Loucy (cell line): ENCODE data around the gene USP6.
"Not testable (repeated sequence)": the region's sequence is repeated elsewhere in the genome, so short reads cannot be mapped to it uniquely, and the experiment has no call there.

Experiments
- H2AFZ ChIP-seq: fragments of 200-600 bp; sonication (generic); 2 replicates; pipeline ENCODE4 v1.6.0; 2016; ENCODE audit warnings: antibody characterized with exemption, mild to moderate bottlenecking, low read length, moderate library complexity
- H3F3A ChIP-seq: fragments of 200-600 bp; 2 replicates; pipeline ENCODE4 v1.6.0; 2016; ENCODE audit warnings: antibody characterized with exemption, low read depth, mild to moderate bottlenecking
- H3K27me3 ChIP-seq: fragments of 200-600 bp; sonication (generic); 2 replicates; pipeline ENCODE4 v1.6.1; 2014; ENCODE audit warnings: low read length, mild to moderate bottlenecking; ENCODE audit not compliant: insufficient read depth, poor library complexity, severe bottlenecking
- H3K36me3 ChIP-seq: fragments of 200-600 bp; sonication (generic); 2 replicates; pipeline ENCODE4 v1.6.1; 2016; ENCODE audit warnings: low read length; ENCODE audit not compliant: insufficient read depth
- H3K4me1 ChIP-seq: fragments of 200-600 bp; sonication (generic); 2 replicates; pipeline ENCODE4 v1.5.1; 2014; ENCODE audit warnings: low read length, mild to moderate bottlenecking; ENCODE audit not compliant: insufficient read depth, poor library complexity, severe bottlenecking
- H3K4me2 ChIP-seq: fragments of 200-600 bp; sonication (generic); 2 replicates; pipeline ENCODE4 v1.6.0; 2014; ENCODE audit warnings: antibody characterized with exemption, low read length, low read depth, mild to moderate bottlenecking; ENCODE audit not compliant: poor library complexity, severe bottlenecking
- H3K4me3 ChIP-seq: fragments of 200-600 bp; sonication (generic); 2 replicates; pipeline ENCODE4 v1.5.1; 2014; ENCODE audit warnings: low read length, mild to moderate bottlenecking, mixed read lengths; ENCODE audit not compliant: poor library complexity, severe bottlenecking
- H3K79me2 ChIP-seq: fragments of 200-600 bp; sonication (generic); 2 replicates; pipeline ENCODE4 v1.6.1; 2014; ENCODE audit warnings: low read length; ENCODE audit not compliant: insufficient read depth
- H3K9ac ChIP-seq: fragments of 200-600 bp; sonication (generic); 2 replicates; pipeline ENCODE4 v1.6.0; 2014; ENCODE audit warnings: mild to moderate bottlenecking, low read depth, low read length, moderate library complexity; ENCODE audit not compliant: poor library complexity, severe bottlenecking
- H3K9me2 ChIP-seq: fragments of 200-600 bp; sonication (generic); replicated peaks from 2 replicates; pipeline ENCODE4 v1.6.1; 2016; ENCODE audit warnings: low read depth, low read length, mixed read lengths
- H3K9me3 ChIP-seq: fragments of 200-600 bp; sonication (generic); 2 replicates; pipeline ENCODE4 v1.6.1; 2014; ENCODE audit warnings: mild to moderate bottlenecking, antibody characterized with exemption, low read length, low read depth; ENCODE audit not compliant: insufficient read depth
- H4K20me1 ChIP-seq: fragments of 200-600 bp; sonication (generic); 2 replicates; pipeline ENCODE4 v1.6.0; 2014; ENCODE audit warnings: antibody characterized with exemption, low read length, mild to moderate bottlenecking; ENCODE audit not compliant: insufficient read depth, poor library complexity, severe bottlenecking
- EZH2phosphoT487 ChIP-seq: fragments of 200-600 bp; IDR thresholded peaks from 2 replicates; pipeline ENCODE4 v1.6.1; 2018; ENCODE audit warnings: antibody characterized with exemption, mild to moderate bottlenecking, moderate library complexity, borderline replicate concordance
- TF ChIP-seq, protein P1 (sequence below): fragments of 200-600 bp; sonication (generic); conservative IDR thresholded peaks from 2 replicates; pipeline ENCODE4 v1.5.1; 2014; ENCODE audit warnings: mild to moderate bottlenecking, antibody characterized with exemption, low read length

The USP6 gene

DNA sequence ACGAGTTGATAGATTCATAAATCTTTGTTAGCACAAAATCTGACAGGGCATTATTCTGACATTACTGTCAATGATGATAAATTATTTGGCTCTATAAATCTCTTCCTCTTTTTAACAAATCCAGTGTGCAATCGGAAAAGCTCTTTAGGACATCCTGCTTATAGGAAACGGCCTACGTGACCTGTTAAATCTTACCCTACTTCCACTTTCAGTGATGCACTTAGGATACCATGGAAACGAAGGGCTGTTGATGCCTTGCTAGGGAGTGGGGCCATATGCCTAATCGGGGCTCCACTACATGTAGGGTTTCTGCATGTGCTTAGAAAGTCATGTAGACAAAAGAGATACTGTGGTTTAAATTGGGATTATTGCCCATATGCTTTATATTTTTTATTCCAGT, 48.6 kb downstream of the USP6 start:
- TF ChIP-seq, protein P1, sequence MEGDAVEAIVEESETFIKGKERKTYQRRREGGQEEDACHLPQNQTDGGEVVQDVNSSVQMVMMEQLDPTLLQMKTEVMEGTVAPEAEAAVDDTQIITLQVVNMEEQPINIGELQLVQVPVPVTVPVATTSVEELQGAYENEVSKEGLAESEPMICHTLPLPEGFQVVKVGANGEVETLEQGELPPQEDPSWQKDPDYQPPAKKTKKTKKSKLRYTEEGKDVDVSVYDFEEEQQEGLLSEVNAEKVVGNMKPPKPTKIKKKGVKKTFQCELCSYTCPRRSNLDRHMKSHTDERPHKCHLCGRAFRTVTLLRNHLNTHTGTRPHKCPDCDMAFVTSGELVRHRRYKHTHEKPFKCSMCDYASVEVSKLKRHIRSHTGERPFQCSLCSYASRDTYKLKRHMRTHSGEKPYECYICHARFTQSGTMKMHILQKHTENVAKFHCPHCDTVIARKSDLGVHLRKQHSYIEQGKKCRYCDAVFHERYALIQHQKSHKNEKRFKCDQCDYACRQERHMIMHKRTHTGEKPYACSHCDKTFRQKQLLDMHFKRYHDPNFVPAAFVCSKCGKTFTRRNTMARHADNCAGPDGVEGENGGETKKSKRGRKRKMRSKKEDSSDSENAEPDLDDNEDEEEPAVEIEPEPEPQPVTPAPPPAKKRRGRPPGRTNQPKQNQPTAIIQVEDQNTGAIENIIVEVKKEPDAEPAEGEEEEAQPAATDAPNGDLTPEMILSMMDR = no peak
- no peak for TF ChIP-seq EZH2phosphoT487
- Histone ChIP-seq H3K4me2 (no peak overlapping the region), H3K4me1 (peaks cover 14% of the 10 kb centered on the region), H3K9me3 (no peaks in the 10 kb centered on the region), H3K79me2 (no peaks in the 10 kb centered on the region), H3K4me3 (no peak overlapping the region), H3K9me2 (no peaks in the 10 kb centered on the region), H4K20me1 (no peaks in the 10 kb centered on the region), H3K27me3 (no peaks in the 10 kb centered on the region), H3F3A (no peaks in the 10 kb centered on the region), H2AFZ (no peak overlapping the region), H3K9ac (no peak overlapping the region), H3K36me3 (no peaks in the 10 kb centered on the region)

DNA sequence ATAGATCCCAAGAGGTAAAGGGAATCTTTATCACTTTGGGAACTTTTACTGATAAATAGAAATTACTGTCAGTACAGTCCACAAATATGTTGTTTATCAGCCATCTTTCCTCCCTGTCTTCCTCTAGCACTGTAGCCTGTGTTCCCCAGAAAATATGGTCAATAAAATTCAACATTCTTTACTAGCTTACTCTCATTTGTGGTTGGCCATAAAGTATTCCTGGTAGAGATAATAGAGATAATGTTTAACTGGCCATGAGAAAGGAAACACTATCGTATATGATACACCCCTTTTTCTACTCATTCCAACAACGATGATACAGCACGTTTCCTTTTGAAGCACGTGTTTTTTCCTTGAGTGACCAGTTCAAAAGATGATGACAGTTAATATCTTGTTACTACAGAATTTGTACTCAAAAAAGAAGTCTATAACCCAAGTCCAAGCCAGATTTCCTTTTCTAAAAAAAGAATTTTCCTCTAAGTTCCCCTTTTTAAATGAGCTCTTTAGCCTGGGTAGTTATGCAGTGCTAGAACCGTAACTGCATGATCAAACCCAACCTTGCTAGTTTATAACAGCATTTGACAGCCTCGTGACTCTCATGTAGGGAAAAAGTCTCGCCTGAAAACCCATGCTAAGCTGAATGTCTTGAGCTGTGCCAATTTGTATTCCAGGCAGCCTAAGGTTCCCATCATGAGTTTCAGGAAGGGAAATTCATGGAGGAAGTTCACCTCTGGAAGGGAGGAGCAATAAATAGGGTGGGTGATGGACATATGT, 50.1 kb downstream of the USP6 start:
- Histone ChIP-seq H2AFZ (peak overlapping the region; percentile 73), H3K4me2 (peak overlapping the region; percentile 44), H3K4me1 (peaks cover 14% of the 10 kb centered on the region)
- H3K9me3 ChIP-seq, H3K9me2 ChIP-seq, H3K4me3 ChIP-seq, H3F3A ChIP-seq, H3K27me3 ChIP-seq, H3K36me3 ChIP-seq, H3K79me2 ChIP-seq, H3K9ac ChIP-seq, H4K20me1 ChIP-seq: not testable (repeated sequence)

DNA sequence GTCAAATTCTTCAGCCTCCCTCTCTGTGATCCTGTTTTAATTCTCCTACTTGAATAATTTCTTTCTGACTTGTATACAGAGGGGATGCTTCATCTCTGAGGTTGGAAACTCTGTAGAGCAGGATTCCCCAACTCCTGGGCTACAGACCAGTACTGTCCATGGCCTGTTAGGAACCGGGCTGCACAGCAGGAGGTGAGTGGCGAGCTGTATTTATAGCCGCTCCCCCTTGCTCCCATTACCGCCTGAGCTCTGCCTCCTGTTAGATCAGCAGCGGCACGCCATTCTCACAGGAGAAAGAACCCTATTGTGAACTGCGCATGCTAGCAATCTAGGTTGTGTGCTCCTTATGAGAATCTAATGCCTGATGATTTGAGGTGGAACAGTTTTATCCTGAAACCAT, 59.2 kb downstream of the USP6 start:
- H3K4me3 ChIP-seq = not testable (repeated sequence)

DNA sequence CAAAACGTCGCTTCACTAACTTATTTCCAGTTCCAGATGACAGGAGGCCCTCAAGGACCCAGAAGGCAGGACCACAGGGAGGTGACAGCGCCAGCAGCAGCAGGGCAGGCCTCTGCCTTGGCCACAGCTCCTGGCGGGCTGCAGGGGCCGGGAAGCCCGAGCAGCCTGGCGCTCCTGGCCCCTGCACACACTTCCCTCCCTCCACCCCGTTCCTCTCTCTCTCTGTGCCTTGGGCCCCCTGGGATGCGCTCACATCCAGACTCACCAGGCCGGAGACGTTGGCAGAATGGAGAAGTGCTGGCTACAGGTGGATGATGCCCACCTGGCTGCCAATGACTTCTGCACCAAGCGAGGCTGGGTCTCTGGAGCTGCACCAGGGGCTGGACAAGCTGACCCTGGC, 63.2 kb downstream of the USP6 start:
- Histone ChIP-seq H2AFZ (no peak overlapping the region), H3K79me2 (no peaks in the 10 kb centered on the region), H4K20me1 (no peaks in the 10 kb centered on the region), H3K27me3 (no peaks in the 10 kb centered on the region), H3K4me2 (no peak overlapping the region), H3K9ac (no peak overlapping the region), H3K36me3 (no peaks in the 10 kb centered on the region), H3F3A (no peaks in the 10 kb centered on the region), H3K4me1 (no peaks in the 10 kb centered on the region), H3K4me3 (no peak overlapping the region), H3K9me3 (peaks cover 54% of the 10 kb centered on the region), H3K9me2 (no peaks in the 10 kb centered on the region)
- TF ChIP-seq, protein P1 = no peak
- no peak for TF ChIP-seq EZH2phosphoT487

More for the DNA sequence above, 59.2 kb downstream of the USP6 start:
- H3K36me3 ChIP-seq, H2AFZ ChIP-seq, H3F3A ChIP-seq, H3K9me2 ChIP-seq, H3K9ac ChIP-seq, H3K4me1 ChIP-seq, H3K79me2 ChIP-seq, H3K27me3 ChIP-seq, H4K20me1 ChIP-seq, H3K4me2 ChIP-seq: not testable (repeated sequence)
- H3K9me3 ChIP-seq = peaks cover 14% of the 10 kb centered on the region; the same call in 1 of the 2 replicates
